Lower leg skin (tissue), 3 donors: ENCODE results near the gene CLDN9.

ENCODE experiments used
- POLR2A ChIP-seq, 2 donors: fragments of 450-650 bp; IDR thresholded peaks; one replicate each; pipeline ENCODE4 v1.6.1; 2016 to 2017; ENCODE audit warnings: antibody characterized with exemption in 2 of 2, mild to moderate bottlenecking in 1 of 2, moderate library complexity in 1 of 2
- TF ChIP-seq, protein P1 (sequence below), 3 donors: fragments of 450-650 bp; IDR thresholded peaks; one replicate each; pipeline ENCODE4 v1.5.1; 2016; ENCODE audit warnings: antibody characterized with exemption in 3 of 3, mild to moderate bottlenecking in 3 of 3, moderate library complexity in 2 of 3

GRCh38 chr16:3020247-3020603 is 7.5 kb downstream of the CLDN9 start, which contains the start of gene TNFRSF12A:
- TF ChIP-seq, protein P1, sequence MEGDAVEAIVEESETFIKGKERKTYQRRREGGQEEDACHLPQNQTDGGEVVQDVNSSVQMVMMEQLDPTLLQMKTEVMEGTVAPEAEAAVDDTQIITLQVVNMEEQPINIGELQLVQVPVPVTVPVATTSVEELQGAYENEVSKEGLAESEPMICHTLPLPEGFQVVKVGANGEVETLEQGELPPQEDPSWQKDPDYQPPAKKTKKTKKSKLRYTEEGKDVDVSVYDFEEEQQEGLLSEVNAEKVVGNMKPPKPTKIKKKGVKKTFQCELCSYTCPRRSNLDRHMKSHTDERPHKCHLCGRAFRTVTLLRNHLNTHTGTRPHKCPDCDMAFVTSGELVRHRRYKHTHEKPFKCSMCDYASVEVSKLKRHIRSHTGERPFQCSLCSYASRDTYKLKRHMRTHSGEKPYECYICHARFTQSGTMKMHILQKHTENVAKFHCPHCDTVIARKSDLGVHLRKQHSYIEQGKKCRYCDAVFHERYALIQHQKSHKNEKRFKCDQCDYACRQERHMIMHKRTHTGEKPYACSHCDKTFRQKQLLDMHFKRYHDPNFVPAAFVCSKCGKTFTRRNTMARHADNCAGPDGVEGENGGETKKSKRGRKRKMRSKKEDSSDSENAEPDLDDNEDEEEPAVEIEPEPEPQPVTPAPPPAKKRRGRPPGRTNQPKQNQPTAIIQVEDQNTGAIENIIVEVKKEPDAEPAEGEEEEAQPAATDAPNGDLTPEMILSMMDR (IDR thresholded peaks at IDR 0.05), result no peak
- peak in 1 of 2 donors; percentile 9 for TF ChIP-seq POLR2A (IDR thresholded peaks at IDR 0.05)
